Eye (tissue), 1 donor: ENCODE measurements around the gene SMIM38.
A peak's percentile ranks its signal among the peaks of the same experiment; 100 is the strongest.
"Not testable (repeated sequence)": the region's sequence is repeated elsewhere in the genome, so short reads cannot be mapped to it uniquely, and the experiment has no call there.

ENCODE experiments used
- DNase-seq: peaks from one replicate; pipeline ENCODE4 v3.0.0-alpha.2; 2015

Gene SMIM38

GRCh38 chr11:69122630-69123431, 32.9 kb upstream of the SMIM38 start:
- DNase-seq = peak; percentile 75

- DNase-seq = no peak
These were observed 31.9 kb upstream of the SMIM38 start for GRCh38 chr11:69123593-69124545.

GRCh38 chr11:69125861-69126260, 29.9 kb upstream of the SMIM38 start:
- DNase-seq = no peak

- DNase-seq = no peak
These were observed 29.4 kb upstream of the SMIM38 start for GRCh38 chr11:69126286-69126685.

GRCh38 chr11:69127081-69127850, 28.5 kb upstream of the SMIM38 start:
- DNase-seq = no peak

GRCh38 chr11:69127884-69128283, 27.9 kb upstream of the SMIM38 start:
- no peak for DNase-seq

GRCh38 chr11:69129053-69129452, 26.7 kb upstream of the SMIM38 start:
- no peak for DNase-seq

GRCh38 chr11:69129647-69130046, 26.1 kb upstream of the SMIM38 start:
- DNase-seq = no peak

GRCh38 chr11:69130654-69131053, 25.1 kb upstream of the SMIM38 start:
- DNase-seq = no peak

GRCh38 chr11:69131121-69131566, 24.6 kb upstream of the SMIM38 start:
- no peak for DNase-seq

GRCh38 chr11:69131644-69132300, 24.0 kb upstream of the SMIM38 start:
- peak; percentile 94 for DNase-seq

GRCh38 chr11:69132301-69132670, 23.4 kb upstream of the SMIM38 start:
- DNase-seq = no peak

- no peak for DNase-seq
These were observed 22.5 kb upstream of the SMIM38 start for GRCh38 chr11:69133251-69133650.

GRCh38 chr11:69134182-69134581, 21.6 kb upstream of the SMIM38 start:
- DNase-seq = not testable (repeated sequence)

GRCh38 chr11:69134957-69135356, 20.8 kb upstream of the SMIM38 start:
- DNase-seq = no peak

- no peak for DNase-seq
These were observed 20.0 kb upstream of the SMIM38 start for GRCh38 chr11:69135420-69136363.

GRCh38 chr11:69136471-69136870, 19.3 kb upstream of the SMIM38 start:
- no peak for DNase-seq

- DNase-seq = no peak
These were observed 18.4 kb upstream of the SMIM38 start for GRCh38 chr11:69137151-69137844.

GRCh38 chr11:69138265-69138664, 17.5 kb upstream of the SMIM38 start:
- no peak for DNase-seq

GRCh38 chr11:69140161-69140560, 15.6 kb upstream of the SMIM38 start:
- DNase-seq = not testable (repeated sequence)

GRCh38 chr11:69140635-69141034, 15.1 kb upstream of the SMIM38 start:
- DNase-seq = no peak
